AG09319 (cell line): Measurements from ENCODE around the gene TLE3.

Experiments used
- DNase-seq: peaks from one replicate; pipeline ENCODE4 v3.0.0-alpha.2; 2010; ENCODE audit warnings: low read depth; ENCODE audit errors: extremely low read depth
- CTCF ChIP-seq: IDR thresholded peaks from 2 replicates; pipeline ENCODE4 v1.5.1; 2011; ENCODE audit warnings: low read depth, mild to moderate bottlenecking, inconsistent platforms, low read length, moderate library complexity

TLE3 gene

DNA sequence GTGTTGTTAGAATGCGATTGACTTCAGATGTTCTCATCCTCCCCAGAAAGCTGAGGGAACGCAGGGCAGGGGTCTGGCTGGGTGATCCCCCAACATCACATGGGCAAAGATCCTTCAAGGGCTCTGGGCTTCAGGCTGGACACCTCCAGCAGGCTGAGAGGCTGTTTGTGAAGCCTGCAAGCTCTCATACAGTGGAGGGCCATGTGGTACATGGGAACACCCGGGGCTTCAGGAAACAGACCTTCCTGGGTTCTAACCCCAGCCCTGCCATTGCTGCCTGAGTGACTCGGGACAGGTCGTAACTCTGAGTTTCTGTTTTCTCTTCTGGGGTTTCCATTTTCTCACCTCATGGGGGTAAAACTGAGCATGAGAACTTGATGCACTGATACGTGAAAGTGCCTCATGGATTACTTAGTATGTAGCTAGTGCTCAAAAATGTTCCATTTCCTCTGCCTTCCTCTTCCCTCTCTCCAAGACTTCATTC, 81.2 kb downstream of the TLE3 start:
- no peak for TF ChIP-seq CTCF
- no peak for DNase-seq

DNA sequence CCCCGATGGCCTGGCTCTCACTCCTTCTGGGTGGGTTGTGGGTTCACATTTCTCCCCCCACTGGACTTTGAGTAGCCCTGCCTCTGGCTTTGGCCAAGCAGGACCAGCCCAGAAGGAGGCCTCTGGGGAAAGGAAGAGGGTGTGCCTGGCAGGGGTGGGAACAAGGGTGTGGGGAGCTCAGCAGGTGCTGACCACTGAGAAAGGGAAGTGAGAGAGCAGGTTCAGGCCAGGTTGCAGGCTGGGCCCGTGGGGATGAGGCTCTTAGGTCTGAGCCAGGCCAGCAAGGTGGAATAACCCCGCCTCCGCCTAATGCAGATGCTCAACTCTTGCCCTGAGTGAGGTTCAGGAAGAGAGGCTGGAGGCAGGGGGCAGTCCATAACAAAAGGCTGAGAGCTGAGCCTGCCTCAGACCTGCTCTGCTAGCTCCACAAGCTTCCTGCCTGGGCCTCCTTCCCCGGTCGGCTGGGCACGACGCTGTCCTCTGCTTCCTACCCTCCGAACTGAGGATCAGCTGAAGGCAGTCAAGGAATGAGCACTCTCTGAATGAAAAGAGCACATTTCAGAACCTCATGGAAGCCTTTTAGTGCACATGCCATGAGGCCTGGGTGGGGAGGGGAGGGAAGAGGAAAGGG, 82.7 kb downstream of the TLE3 start:
- DNase-seq: no peak

GRCh38 chr15:70014331-70014730, 83.4 kb downstream of the TLE3 start:
- DNase-seq: no peak
- TF ChIP-seq CTCF: no peak

More for the DNA sequence above, 82.7 kb downstream of the TLE3 start:
- TF ChIP-seq CTCF: no peak

DNA sequence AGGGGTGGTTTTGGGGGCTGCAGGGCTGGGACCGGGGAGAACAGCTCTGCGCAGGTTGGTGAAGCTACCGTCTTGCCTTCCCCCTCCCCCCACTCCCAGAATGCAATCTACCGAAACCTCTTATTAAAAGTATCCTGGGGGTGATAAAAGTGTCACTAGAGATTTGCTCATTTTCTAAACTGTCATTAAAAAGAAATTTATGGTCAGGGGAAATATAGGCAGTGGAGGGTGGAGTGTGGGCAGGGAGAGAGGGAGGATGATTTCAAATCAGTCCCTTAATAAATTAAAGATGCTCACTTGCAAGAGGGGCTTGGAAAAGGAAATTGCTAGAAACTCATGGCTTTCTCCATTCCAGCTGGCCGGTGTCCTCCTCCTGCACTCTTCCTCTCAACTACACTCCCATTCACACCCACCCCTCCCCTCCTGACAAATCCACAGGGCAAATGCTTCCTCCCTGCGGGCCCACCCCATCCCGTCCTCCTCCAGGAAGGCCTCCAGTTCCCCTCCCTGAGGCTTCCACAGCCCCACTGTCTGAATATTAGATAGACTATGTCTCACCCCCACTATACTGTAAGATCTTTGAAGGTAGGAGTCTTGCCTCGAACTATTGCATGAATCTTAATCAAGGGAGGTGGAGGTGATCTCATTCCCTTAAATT, 83.9 kb downstream of the TLE3 start:
- no peak for TF ChIP-seq CTCF
- DNase-seq: no peak

GRCh38 chr15:70012895-70013294, 84.8 kb downstream of the TLE3 start:
- no peak for DNase-seq
- no peak for TF ChIP-seq CTCF

GRCh38 chr15:70008697-70009290, 88.9 kb downstream of the TLE3 start:
- TF ChIP-seq CTCF: no peak
- DNase-seq: no peak
